IMR-90 (cell line): ENCODE results near the gene TBCD. TPM values are rescaled to one million over a fixed set of nuclear protein-coding genes. Genes with fewer than 3 reads are reported as not detected.
A peak's percentile ranks its signal among the peaks of the same experiment; 100 is the strongest.

ENCODE experiments used
- ATAC-seq: fragments of 200-7000 bp; cut with Tn5 transposase; 2 replicates; pipeline ENCODE4 v1.9.1; 2020; ENCODE audit warnings: low read depth, mild to moderate bottlenecking, moderate library complexity
- BruUV-seq: library from RNA; stranded (reverse); fragments of 400-500 nt; replicated peaks from 2 replicates; lab custom pipeline; 2021; lab: Mats Ljungman, UMichigan
- CTCF ChIA-PET: fragments of 300-600 bp; formaldehyde crosslinking; extraction: SDS; loops from one replicate; lab custom pipeline; 2021; ENCODE audit warnings: antibody characterized with exemption; lab: Yijun Ruan, JAX
- POLR2A ChIA-PET: fragments of 300-600 bp; sonication (Branson Sonifier 250); formaldehyde crosslinking; loops from one replicate; lab custom pipeline; 2022; ENCODE audit warnings: antibody characterized with exemption; ENCODE audit not compliant: unreplicated experiment; lab: Charles Lee
- DNase-seq: peaks from one replicate; pipeline ENCODE4 v3.0.0; 2013
- H2AFZ ChIP-seq: replicated peaks from 2 replicates; pipeline ENCODE3; 2013; ENCODE audit warnings: low read length, mild to moderate bottlenecking; ENCODE audit not compliant: poor library complexity
- H2AK5ac ChIP-seq: 2 replicates; pipeline ENCODE4 v1.6.1; 2013; ENCODE audit warnings: low read depth, low read length, inconsistent platforms
- H2AK9ac ChIP-seq: replicated peaks from 2 replicates; pipeline ENCODE3; 2013; ENCODE audit warnings: mild to moderate bottlenecking, low read depth, low read length, moderate library complexity; ENCODE audit not compliant: poor library complexity
- H2BK120ac ChIP-seq: 2 replicates; pipeline ENCODE4 v1.6.1; 2013; ENCODE audit warnings: low read depth, low read length, inconsistent platforms
- H2BK15ac ChIP-seq: 3 replicates; pipeline ENCODE4 v1.6.1; 2013; ENCODE audit warnings: low read depth, low read length, inconsistent platforms
- H2BK20ac ChIP-seq: 2 replicates; pipeline ENCODE4 v1.6.1; 2013; ENCODE audit warnings: low read depth, mild to moderate bottlenecking, inconsistent platforms, low read length, moderate library complexity
- H2BK5ac ChIP-seq: 2 replicates; pipeline ENCODE4 v1.6.1; 2013; ENCODE audit warnings: mild to moderate bottlenecking, low read depth, low read length, inconsistent platforms; ENCODE audit not compliant: poor library complexity, severe bottlenecking
- H3K14ac ChIP-seq: replicated peaks from 2 replicates; pipeline ENCODE4 v1.6.1; 2013; ENCODE audit warnings: low read depth, low read length, inconsistent platforms
- H3K18ac ChIP-seq: 2 replicates; pipeline ENCODE4 v1.6.1; 2013; ENCODE audit warnings: low read depth, low read length, control low read depth
- H3K23ac ChIP-seq: 2 replicates; pipeline ENCODE4 v1.6.1; 2013; ENCODE audit warnings: low read depth, low read length, inconsistent platforms
- H3K27ac ChIP-seq: 2 replicates; pipeline ENCODE4 v1.5.1; 2013; ENCODE audit warnings: mild to moderate bottlenecking, control low read depth, low read length; ENCODE audit not compliant: insufficient read depth
- H3K27me3 ChIP-seq: 2 replicates; pipeline ENCODE4 v1.6.1; 2013; ENCODE audit warnings: low read length; ENCODE audit not compliant: control insufficient read depth, insufficient read depth
- H3K36me3 ChIP-seq: 2 replicates; pipeline ENCODE4 v1.6.1; 2013; ENCODE audit warnings: low read length, mixed read lengths; ENCODE audit not compliant: control insufficient read depth, insufficient read depth
- H3K4ac ChIP-seq: 2 replicates; pipeline ENCODE4 v1.6.1; 2013; ENCODE audit warnings: low read depth, low read length, inconsistent platforms
- H3K4me1 ChIP-seq: 2 replicates; pipeline ENCODE4 v1.6.1; 2013; ENCODE audit warnings: low read length, mixed read lengths; ENCODE audit not compliant: control insufficient read depth, insufficient read depth
- H3K4me2 ChIP-seq: 2 replicates; pipeline ENCODE4 v1.6.1; 2013; ENCODE audit warnings: low read depth, mild to moderate bottlenecking, control low read depth, low read length, moderate library complexity
- H3K4me3 ChIP-seq: 2 replicates; pipeline ENCODE4 v1.5.1; 2013; ENCODE audit warnings: low read depth, mild to moderate bottlenecking, control low read depth, low read length, moderate library complexity; ENCODE audit not compliant: insufficient read depth
- H3K56ac ChIP-seq: 2 replicates; pipeline ENCODE4 v1.6.1; 2013; ENCODE audit warnings: low read length, inconsistent platforms; ENCODE audit not compliant: insufficient read depth; ENCODE audit errors: extremely low read depth
- H3K79me1 ChIP-seq, 2 experiments: 2 replicates each; pipeline ENCODE4 v1.6.1; 2013; ENCODE audit warnings: low read length in 2 of 2, inconsistent platforms in 1 of 2, low read depth in 1 of 2
- H3K9ac ChIP-seq: 2 replicates; pipeline ENCODE4 v1.6.1; 2013; ENCODE audit warnings: low read depth, low read length, control low read depth
- H3K9me1 ChIP-seq: 2 replicates; pipeline ENCODE4 v1.6.1; 2013; ENCODE audit warnings: low read length, inconsistent platforms; ENCODE audit not compliant: insufficient read depth
- H3K9me3 ChIP-seq: 2 replicates; pipeline ENCODE4 v1.6.1; 2013; ENCODE audit warnings: low read length; ENCODE audit not compliant: control insufficient read depth, insufficient read depth
- H4K20me1 ChIP-seq: 2 replicates; pipeline ENCODE4 v1.6.1; 2013; ENCODE audit warnings: low read length, inconsistent platforms; ENCODE audit not compliant: insufficient read depth
- H4K5ac ChIP-seq: 2 replicates; pipeline ENCODE4 v1.6.1; 2013; ENCODE audit warnings: mild to moderate bottlenecking, low read depth, low read length, control low read depth
- H4K8ac ChIP-seq, 2 experiments: 2 replicates each; pipeline ENCODE4 v1.6.1; 2013; ENCODE audit warnings: low read depth in 2 of 2, low read length in 2 of 2, control low read depth in 1 of 2, inconsistent platforms in 1 of 2
- H4K91ac ChIP-seq: 2 replicates; pipeline ENCODE4 v1.6.1; 2013; ENCODE audit warnings: low read depth, low read length, inconsistent platforms; ENCODE audit not compliant: insufficient read depth
- MAFK ChIP-seq: IDR thresholded peaks from 2 replicates; pipeline ENCODE4 v1.6.1; 2012; ENCODE audit warnings: low read depth, low read length, improper control_type of control experiment
- MAZ ChIP-seq: IDR thresholded peaks from 2 replicates; pipeline ENCODE4 v1.6.1; 2012; ENCODE audit warnings: low read depth, mild to moderate bottlenecking, low read length, improper control_type of control experiment, moderate library complexity, borderline replicate concordance
- RAD21 ChIP-seq: IDR thresholded peaks from 2 replicates; pipeline ENCODE4 v1.6.1; 2012; ENCODE audit warnings: low read length, improper control_type of control experiment
- SMC3 ChIP-seq: fragments of 150-350 bp; IDR thresholded peaks from 2 replicates; pipeline ENCODE4 v1.6.1; 2016; ENCODE audit warnings: low read depth, mild to moderate bottlenecking, antibody characterized with exemption, low read length, moderate library complexity
- WGBS, 2 experiments: methylation state at CpG; one replicate each; pipeline versions ENCODE4 v1.1.5 to v1.1.7; 2013; ENCODE audit warnings: missing lambda C conversion rate in 2 of 2; ENCODE audit not compliant: insufficient read length in 1 of 2; ENCODE audit errors: extremely low coverage in 2 of 2; 5-methylcytosine and 5-hydroxymethylcytosine counted together
- dilution Hi-C: fragments of 300-500 bp; cut with HindIII; formaldehyde crosslinking; loops from one replicate; pipeline ENCODE4 v1.14.3; 2018; ENCODE audit warnings: low sequenced_read_pairs; ENCODE audit not compliant: unreplicated experiment
- in situ Hi-C: fragments of 300-500 bp; cut with MboI; formaldehyde crosslinking; loops from 3 replicates; pipeline ENCODE4 v1.14.3; 2019; ENCODE audit warnings: low sequenced_read_pairs, inconsistent platforms, mixed read lengths
- intact Hi-C: fragments of 100-400 bp; cut with micrococcal nuclease; formaldehyde crosslinking; loops from 2 replicates; pipeline ENCODE4 v1.10.0; 2022
- polyA plus RNA-seq, 3 experiments: library from polyadenylated mRNA; depleted of rRNA; stranded (reverse); fragments of >200 nt; gene quantifications; 2 replicates each; pipeline ENCODE4 v1.2.3, GENCODE V29; 2012; ENCODE audit warnings: low replicate concordance in 1 of 3
- total RNA-seq: library from RNA; depleted of rRNA; stranded (reverse); fragments of >200 nt; gene quantifications from 2 replicates; pipeline ENCODE4 v1.2.3, GENCODE V29; 2012
- TF ChIP-seq, protein P1 (sequence below): conservative IDR thresholded peaks from 2 replicates; pipeline ENCODE4 v1.5.1; 2012; ENCODE audit warnings: mild to moderate bottlenecking, low read depth, low read length, improper control_type of control experiment

TBCD gene
- total and polyA plus RNA-seq, 2 of the 4 experiments (the other 2 are of a cell fraction), result 21.9 to 54.5 TPM

DNA sequence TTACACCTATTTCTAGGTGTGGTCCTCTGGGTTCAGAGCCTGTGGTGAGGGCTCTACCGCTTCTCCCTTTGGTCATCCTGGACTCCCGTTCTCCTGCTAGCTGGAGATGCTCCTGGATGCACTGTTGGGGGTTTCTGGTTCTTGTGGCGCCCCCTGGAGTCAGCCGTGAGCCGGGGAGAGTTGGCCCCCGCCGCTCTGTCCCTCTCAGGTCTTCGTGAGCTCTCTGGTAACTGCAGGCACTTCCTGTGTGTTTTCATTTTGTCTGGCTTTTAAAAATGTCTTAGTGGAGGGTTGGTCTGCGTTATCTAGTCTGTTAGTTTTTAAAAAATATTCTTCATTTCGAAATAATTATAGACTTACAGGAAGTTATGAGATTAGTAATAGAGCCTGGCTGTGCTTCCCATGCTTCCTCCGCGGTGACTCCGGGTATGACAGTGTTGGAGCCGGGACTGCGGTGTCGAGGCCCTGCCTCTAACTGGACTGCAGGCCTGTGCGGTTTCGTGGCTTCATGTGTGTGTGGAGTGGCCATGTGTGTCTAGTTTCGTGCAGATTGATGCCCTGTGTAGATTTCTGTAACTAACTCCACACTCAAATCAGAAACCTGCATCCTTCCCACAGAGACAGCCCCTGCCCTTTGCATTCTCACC lies 166.0 kb downstream of the TBCD start:
- Histone ChIP-seq H3K9ac (no peak overlapping the region), H2BK20ac (no peak overlapping the region), H3K4me2 (no peak overlapping the region), H3K4ac (no peak overlapping the region), H4K91ac (no peak overlapping the region), H2BK5ac (no peak overlapping the region), H4K8ac (no peak overlapping the region), H3K23ac (no peak overlapping the region), H2BK120ac (no peak overlapping the region), H3K18ac (no peak overlapping the region), H3K9me3 (no peaks in the 10 kb centered on the region), H3K4me3 (no peak overlapping the region), H3K27me3 (no peaks in the 10 kb centered on the region), H2AK5ac (no peak overlapping the region), H3K36me3 (peaks cover 11% of the 10 kb centered on the region), H2AFZ (no peak overlapping the region), H4K20me1 (peaks cover 3% of the 10 kb centered on the region; the same call in 1 of the 2 replicates), H3K27ac (no peak overlapping the region), H2BK15ac (no peak overlapping the region), H2AK9ac (no peak overlapping the region), H3K56ac (no peak overlapping the region), H3K4me1 (no peaks in the 10 kb centered on the region), H3K14ac (no peak overlapping the region), H3K79me1 (peaks cover 0 to 3% of the 10 kb centered on the region in 2 experiments; a peak in 1 of 4 replicates), H3K9me1 (no peaks in the 10 kb centered on the region; the same call in 1 of the 2 replicates), H4K5ac (no peak overlapping the region)
- no CpG with 5 or more reads among the region's 19 CpGs for WGBS, 2 experiments
- BruUV-seq, result no TSS peak
- ChIA-PET POLR2A (no interaction called here), CTCF (interaction anchor here (0.6 kb wide), 1 partner anchor 14 kb away, joined by 3 read pairs; no protein-coding TSS in a partner anchor)
- DNase-seq, result peak; percentile 23
- dilution Hi-C loops, result no loop called here
- TF ChIP-seq MAZ, result no peak
- TF ChIP-seq RAD21, result peak; percentile 48
- TF ChIP-seq, protein P1, sequence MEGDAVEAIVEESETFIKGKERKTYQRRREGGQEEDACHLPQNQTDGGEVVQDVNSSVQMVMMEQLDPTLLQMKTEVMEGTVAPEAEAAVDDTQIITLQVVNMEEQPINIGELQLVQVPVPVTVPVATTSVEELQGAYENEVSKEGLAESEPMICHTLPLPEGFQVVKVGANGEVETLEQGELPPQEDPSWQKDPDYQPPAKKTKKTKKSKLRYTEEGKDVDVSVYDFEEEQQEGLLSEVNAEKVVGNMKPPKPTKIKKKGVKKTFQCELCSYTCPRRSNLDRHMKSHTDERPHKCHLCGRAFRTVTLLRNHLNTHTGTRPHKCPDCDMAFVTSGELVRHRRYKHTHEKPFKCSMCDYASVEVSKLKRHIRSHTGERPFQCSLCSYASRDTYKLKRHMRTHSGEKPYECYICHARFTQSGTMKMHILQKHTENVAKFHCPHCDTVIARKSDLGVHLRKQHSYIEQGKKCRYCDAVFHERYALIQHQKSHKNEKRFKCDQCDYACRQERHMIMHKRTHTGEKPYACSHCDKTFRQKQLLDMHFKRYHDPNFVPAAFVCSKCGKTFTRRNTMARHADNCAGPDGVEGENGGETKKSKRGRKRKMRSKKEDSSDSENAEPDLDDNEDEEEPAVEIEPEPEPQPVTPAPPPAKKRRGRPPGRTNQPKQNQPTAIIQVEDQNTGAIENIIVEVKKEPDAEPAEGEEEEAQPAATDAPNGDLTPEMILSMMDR, result peak; percentile 36; the same call in 1 of the 2 replicates
- TF ChIP-seq SMC3, result peak; percentile 19; the same call in 1 of the 2 replicates
- no peak for TF ChIP-seq MAFK
- intact Hi-C loops, result loop anchor here (2.0 kb wide), 1 partner anchor 137 kb away; no protein-coding TSS in a partner anchor
- ATAC-seq, result no peak; the same call in 1 of the 2 replicates
- in situ Hi-C loops, result no loop called here
